IPS-20b (cell line): ENCODE measurements around the gene SYNJ1.
"Not testable (repeated sequence)": the region's sequence is repeated elsewhere in the genome, so short reads cannot be mapped to it uniquely, and the experiment has no call there.

Experiments used
- H3K27ac ChIP-seq: one replicate; pipeline ENCODE4 v1.5.1; 2013; ENCODE audit warnings: low read length
- H3K27me3 ChIP-seq: 2 replicates; pipeline ENCODE4 v1.6.1; 2013; ENCODE audit warnings: mild to moderate bottlenecking, low read length, inconsistent platforms; ENCODE audit not compliant: insufficient read depth
- H3K36me3 ChIP-seq: 2 replicates; pipeline ENCODE4 v1.6.1; 2013; ENCODE audit warnings: low read depth, mild to moderate bottlenecking, inconsistent platforms, low read length, moderate library complexity; ENCODE audit not compliant: insufficient read depth
- H3K4me1 ChIP-seq: 2 replicates; pipeline ENCODE4 v1.6.1; 2013; ENCODE audit warnings: mild to moderate bottlenecking, control low read depth, inconsistent platforms, low read length, moderate library complexity; ENCODE audit not compliant: insufficient read depth
- H3K4me3 ChIP-seq: 2 replicates; pipeline ENCODE4 v1.5.1; 2013; ENCODE audit warnings: mild to moderate bottlenecking, low read length, inconsistent platforms
- H3K9ac ChIP-seq: 2 replicates; pipeline ENCODE4 v1.6.1; 2013; ENCODE audit warnings: low read depth, mild to moderate bottlenecking, inconsistent platforms, low read length, moderate library complexity
- H3K9me3 ChIP-seq: 2 replicates; pipeline ENCODE4 v1.6.1; 2013; ENCODE audit warnings: mild to moderate bottlenecking, low read depth, low read length, inconsistent platforms; ENCODE audit not compliant: insufficient read depth

The SYNJ1 gene

DNA sequence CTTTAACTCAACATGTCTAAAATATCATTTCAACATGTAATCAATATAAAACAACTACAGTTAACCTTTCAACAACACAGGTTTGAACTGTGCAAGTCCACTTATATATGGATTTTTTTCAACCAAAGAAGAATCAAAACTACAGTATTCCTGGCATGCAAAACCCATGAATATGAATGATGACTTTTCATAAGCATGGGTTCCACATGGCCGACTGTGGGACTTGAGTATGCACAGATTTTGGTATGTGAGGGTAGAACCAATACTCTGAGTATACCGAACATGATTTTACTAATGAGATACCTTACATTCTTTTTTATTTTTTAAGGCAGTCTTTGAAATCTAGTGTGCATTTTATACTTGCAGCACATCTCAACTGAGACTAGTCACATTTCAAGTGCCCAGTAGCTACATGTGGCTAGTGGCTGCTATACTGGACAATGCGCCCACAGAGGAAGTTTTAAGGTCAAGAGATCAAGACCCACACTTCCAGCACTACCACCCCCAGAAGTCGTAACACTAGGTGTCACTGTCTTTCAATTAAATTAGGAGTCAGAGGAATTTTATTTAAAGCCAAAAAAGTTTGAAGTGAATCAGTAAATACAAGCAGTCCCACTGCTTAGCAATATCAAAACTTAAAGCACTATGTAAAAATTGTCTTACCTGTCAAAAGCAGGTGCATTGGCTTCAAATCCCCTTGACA is 40.0 kb downstream of the SYNJ1 start:
- Histone ChIP-seq H3K4me3 (no peak overlapping the region), H3K27ac (no peak overlapping the region), H3K36me3 (no peaks in the 10 kb centered on the region), H3K27me3 (no peaks in the 10 kb centered on the region), H3K4me1 (no peaks in the 10 kb centered on the region), H3K9me3 (no peaks in the 10 kb centered on the region), H3K9ac (no peak overlapping the region)

DNA sequence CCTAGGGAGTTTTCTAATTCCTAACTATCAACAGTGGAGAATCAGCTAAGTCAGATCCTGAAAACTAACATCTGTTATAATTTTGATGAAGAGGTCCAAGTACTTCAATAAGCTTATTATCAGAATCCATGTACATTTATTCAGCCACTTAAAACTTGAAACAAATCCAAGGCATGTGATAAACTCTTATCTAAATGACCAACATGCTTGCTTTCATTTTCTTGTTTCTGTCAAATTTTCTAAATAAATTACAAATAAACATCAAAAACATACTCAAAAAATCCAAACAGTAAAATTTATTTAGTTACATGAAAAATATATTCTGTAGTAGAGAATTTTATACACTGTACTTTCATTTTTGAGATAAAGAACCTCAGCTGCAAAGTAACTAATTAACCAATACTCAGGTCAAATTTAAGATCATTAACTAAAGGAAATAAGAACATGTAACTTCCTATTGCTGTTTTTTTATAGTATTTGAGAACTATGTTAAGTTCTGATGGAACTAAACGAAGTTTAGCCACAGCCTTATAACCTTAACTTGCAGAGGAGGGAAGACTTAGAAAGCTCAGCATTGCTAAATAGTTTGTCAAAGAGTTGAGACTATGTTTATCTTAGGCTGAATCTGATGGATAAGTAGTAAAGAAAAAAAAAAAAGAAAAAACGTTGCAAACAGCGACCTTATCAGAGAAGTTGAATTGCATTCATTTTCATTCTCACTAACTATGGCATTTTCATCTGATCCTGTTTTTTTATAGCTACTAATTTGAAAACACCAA is 44.9 kb downstream of the SYNJ1 start:
- H3K4me3 ChIP-seq = no peak overlapping the region
- H3K9ac ChIP-seq = no peak overlapping the region
- H3K36me3 ChIP-seq = no peaks in the 10 kb centered on the region
- H3K27ac ChIP-seq = no peak overlapping the region
- H3K27me3 ChIP-seq = no peaks in the 10 kb centered on the region
- no peaks in the 10 kb centered on the region for H3K9me3 ChIP-seq
- H3K4me1 ChIP-seq = peaks cover 7% of the 10 kb centered on the region; the same call in 1 of the 2 replicates

DNA sequence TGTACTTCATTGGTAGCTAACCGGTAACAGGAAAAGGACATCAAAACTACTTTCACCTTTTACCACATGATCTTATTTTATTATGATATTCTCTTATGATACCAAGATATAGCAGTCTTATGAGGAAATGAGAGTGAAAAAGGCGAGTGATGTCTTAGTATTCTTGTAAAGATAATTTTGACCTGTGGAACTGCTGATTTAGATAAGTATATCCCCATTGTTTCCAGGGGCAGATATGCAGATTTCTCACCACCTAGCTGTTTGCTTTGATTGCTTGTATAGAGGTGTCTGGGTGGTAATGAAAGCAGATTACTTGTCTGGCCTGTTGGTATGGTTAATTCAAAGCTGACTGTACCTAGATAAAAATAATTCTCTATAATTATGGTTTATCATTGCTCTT is 53.1 kb downstream of the SYNJ1 start:
- no peaks in the 10 kb centered on the region for H3K36me3 ChIP-seq
- H3K4me3 ChIP-seq = no peak overlapping the region
- no peaks in the 10 kb centered on the region for H3K9me3 ChIP-seq
- H3K27me3 ChIP-seq = no peaks in the 10 kb centered on the region
- H3K4me1 ChIP-seq = no peaks in the 10 kb centered on the region
- H3K9ac ChIP-seq = no peak overlapping the region
- H3K27ac ChIP-seq = no peak overlapping the region

DNA sequence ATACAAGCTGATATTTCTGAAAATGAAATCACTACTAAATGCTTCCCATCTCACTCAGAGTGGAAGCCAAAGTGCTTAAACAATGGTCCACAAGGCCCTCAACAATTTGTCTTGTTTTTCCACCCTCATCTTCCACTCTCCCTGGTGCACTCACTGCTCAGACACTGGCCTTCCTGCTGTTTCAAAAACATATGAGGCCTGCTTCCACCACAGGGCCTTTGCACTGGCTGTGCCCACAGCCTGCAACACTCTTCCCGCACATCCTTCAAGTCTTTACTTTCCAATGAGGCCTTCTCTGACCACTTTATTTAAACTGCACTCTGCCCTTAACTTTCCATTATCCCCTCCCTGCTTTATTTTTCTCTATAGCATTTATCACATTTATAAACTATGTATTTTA is 53.8 kb downstream of the SYNJ1 start:
- Histone ChIP-seq H3K27me3 (no peaks in the 10 kb centered on the region), H3K27ac (no peak overlapping the region), H3K4me1 (no peaks in the 10 kb centered on the region), H3K36me3 (no peaks in the 10 kb centered on the region), H3K9me3 (no peaks in the 10 kb centered on the region), H3K9ac (no peak overlapping the region), H3K4me3 (no peak overlapping the region)

DNA sequence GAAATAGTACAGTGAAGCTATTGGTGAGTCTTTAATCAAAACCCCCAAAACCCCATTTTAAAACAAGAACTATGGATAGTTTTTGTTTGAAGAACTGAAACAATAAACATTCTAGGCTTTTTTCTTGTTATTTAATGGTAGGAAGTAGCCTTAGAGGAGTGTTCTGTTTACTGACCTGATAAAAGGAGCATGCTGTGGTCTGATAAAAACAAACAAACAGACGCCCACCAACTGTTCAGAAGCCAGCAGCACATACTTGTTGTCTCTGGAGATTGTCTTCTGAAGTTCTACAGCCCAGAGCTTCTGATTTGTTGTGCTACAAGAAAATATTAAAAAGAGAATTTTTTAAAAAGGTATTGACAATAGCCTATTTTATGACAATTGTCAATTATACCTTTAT is 61.6 kb downstream of the SYNJ1 start:
- Histone ChIP-seq H3K4me1 (no peaks in the 10 kb centered on the region), H3K4me3 (no peak overlapping the region), H3K27ac (no peak overlapping the region), H3K36me3 (peaks cover 21% of the 10 kb centered on the region), H3K27me3 (no peaks in the 10 kb centered on the region), H3K9ac (no peak overlapping the region), H3K9me3 (peaks cover 24% of the 10 kb centered on the region)

DNA sequence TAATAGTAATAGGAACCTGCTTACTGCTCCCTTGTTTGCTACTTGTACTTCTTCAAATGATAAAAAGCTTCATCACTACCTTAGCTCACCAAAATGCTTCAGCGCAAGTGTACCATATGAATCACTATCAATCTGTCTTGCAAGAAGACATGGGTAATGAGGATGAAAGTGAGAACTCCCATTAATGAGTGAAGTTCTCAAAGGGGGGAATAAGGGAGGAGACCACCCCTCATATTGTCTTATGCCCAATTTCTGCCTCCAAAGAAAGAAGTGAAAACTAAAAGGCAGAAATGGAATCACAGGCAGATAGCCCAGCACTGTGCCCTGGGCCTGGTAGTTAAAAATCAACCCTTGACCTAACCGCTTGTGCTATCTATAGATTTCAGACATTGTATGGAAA is 63.7 kb downstream of the SYNJ1 start:
- H3K4me1 ChIP-seq, H3K4me3 ChIP-seq, H3K9ac ChIP-seq, H3K27ac ChIP-seq, H3K27me3 ChIP-seq: not testable (repeated sequence)
- H3K9me3 ChIP-seq = peaks cover 24% of the 10 kb centered on the region
- H3K36me3 ChIP-seq = peaks cover 21% of the 10 kb centered on the region

DNA sequence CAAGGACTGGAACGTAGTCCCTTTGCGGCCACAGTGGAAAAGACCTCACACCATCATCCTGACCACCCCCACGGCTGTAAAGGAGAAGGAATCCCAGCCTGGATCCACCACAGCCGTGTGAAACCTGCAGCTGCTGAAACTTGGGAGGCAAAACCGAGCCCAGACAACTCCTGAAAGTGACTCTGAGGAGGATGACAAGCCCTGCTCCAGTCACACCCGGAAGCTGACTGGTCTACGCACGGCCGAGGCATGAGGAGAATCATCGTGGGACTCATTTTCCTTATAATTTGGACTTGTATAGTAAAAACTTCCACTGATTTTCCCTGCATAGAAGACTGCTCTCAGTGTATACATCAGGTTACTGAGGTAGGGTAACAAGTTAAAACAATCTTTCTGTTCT is 65.8 kb downstream of the SYNJ1 start:
- H3K9ac ChIP-seq, H3K4me1 ChIP-seq, H3K27ac ChIP-seq, H3K4me3 ChIP-seq, H3K27me3 ChIP-seq: not testable (repeated sequence)
- peaks cover 24% of the 10 kb centered on the region for H3K9me3 ChIP-seq
- H3K36me3 ChIP-seq = peaks cover 21% of the 10 kb centered on the region

DNA sequence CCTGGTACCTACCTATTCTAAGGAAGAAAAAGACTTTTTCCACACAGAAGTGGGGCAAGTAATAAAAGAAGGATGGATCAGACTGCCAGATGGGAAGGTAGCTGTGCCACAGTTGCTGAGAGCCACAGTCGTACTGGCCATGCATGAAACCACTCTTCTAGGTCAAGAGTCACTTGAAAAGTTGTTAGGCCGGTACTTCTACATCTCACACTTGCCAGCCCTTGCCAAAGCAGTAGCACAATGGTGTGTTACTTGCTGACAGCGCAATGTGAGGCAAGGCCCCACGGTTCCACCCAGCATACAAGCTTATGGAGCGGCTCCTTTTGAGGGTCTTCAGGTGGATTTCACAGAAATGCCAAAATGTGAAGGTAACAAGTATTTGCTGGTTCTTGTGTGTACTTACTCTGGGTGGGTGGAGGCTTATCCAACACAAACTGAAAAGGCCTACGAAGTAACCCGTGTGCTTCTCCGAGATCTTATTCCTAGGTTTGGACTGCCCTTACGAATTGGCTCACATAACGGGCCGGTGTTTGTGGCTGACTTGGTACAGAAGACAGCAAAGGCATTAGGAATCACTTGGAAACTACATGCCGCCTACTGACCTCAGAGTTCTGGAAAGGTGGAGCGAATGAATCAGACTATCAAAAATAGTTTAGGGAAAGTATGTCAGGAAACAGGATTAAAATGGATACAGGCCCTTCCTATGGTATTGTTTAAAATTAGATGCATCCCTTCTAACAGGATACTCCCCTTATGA is 66.6 kb downstream of the SYNJ1 start:
- Histone ChIP-seq H3K36me3 (peaks cover 21% of the 10 kb centered on the region), H3K9me3 (peaks cover 24% of the 10 kb centered on the region)
- H3K27ac ChIP-seq = not testable (repeated sequence)

DNA sequence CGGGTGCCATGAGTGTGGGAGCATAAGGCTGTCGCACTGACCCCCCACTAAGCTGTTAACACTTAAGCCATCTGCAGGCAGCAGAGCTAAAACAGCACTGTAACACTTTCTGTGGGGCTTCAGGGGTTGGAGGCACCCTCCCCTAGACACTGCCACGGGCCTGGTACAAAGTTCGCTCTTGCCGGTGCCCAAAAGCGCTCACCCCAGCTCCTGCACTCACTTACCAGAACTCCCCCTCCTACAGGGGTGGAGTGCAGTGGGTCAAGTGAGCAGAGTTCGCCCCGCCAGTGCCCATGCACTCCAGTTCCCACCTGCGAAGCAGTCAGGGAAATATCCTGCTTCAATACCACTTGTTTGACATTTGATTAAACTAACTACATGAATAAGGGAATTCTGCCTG is 69.3 kb downstream of the SYNJ1 start:
- H3K27ac ChIP-seq = no peak overlapping the region
- no peaks in the 10 kb centered on the region for H3K36me3 ChIP-seq
- no peak overlapping the region for H3K9ac ChIP-seq
- no peak overlapping the region for H3K4me3 ChIP-seq
- H3K27me3 ChIP-seq = no peaks in the 10 kb centered on the region
- no peaks in the 10 kb centered on the region for H3K4me1 ChIP-seq
- H3K9me3 ChIP-seq = peaks cover under 1% of the 10 kb centered on the region; the same call in 1 of the 2 replicates

More for the DNA sequence above, 66.6 kb downstream of the SYNJ1 start:
- not testable (repeated sequence) for H3K4me1 ChIP-seq, H3K4me3 ChIP-seq, H3K27me3 ChIP-seq, H3K9ac ChIP-seq

DNA sequence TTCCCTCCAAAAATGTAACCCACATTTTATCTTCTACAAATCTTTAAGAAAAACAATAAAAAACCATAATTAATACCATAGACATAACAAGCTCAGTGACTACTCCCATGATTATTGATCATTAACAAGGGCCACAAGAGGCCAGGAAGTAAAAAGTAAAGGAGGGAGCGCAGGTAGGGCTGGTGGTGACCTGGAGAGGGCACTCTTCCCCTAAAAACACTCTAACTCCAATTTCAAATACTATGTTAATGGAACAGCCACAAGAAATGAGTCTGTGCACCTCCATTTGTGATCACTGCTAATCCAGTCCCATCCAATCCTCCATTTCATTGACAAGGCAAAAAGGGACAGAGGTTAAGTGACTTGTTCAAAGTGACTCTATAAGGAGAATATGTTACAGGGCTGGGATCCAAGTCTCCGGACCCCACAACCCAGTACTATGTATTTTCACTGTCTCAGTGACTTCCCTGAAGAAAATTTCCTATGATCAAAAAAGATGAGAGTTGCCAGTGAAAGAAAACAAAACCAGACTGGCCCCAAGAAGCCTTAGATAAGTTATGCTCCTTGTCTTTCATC is 74.4 kb downstream of the SYNJ1 start:
- H3K4me3 ChIP-seq = no peak overlapping the region
- no peak overlapping the region for H3K27ac ChIP-seq
- H3K27me3 ChIP-seq = no peaks in the 10 kb centered on the region
- H3K4me1 ChIP-seq = no peaks in the 10 kb centered on the region
- no peaks in the 10 kb centered on the region for H3K36me3 ChIP-seq
- H3K9ac ChIP-seq = no peak overlapping the region
- H3K9me3 ChIP-seq = no peaks in the 10 kb centered on the region

DNA sequence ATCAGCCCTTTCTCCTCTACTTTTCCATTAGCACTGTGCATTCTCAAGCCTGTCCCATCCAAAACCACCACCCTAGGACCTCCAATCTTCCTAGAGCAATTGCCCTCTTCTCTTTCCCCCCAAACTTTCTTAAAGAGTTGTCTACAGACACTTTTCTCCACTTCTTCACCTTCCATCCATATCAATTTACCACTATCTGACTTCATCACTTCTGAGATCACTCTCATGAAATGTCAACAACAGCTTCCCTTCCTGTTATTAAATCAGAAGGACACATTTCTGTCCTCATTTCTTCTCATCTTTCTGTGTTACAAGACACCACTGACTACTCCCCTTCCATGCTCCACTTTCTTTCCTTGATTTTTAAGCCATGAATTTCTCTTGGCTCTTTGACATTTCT is 79.6 kb downstream of the SYNJ1 start:
- H3K4me1 ChIP-seq = peaks cover 10% of the 10 kb centered on the region; the same call in 1 of the 2 replicates
- no peak overlapping the region for H3K27ac ChIP-seq
- H3K9ac ChIP-seq = no peak overlapping the region
- no peak overlapping the region for H3K4me3 ChIP-seq
- H3K9me3 ChIP-seq = no peaks in the 10 kb centered on the region
- H3K27me3 ChIP-seq = no peaks in the 10 kb centered on the region
- no peaks in the 10 kb centered on the region for H3K36me3 ChIP-seq
